Heart right ventricle (tissue), 16 donors: ENCODE measurements around the gene TFB1M. TPM values are rescaled to one million over a fixed set of nuclear protein-coding genes. Genes with fewer than 3 reads are reported as not detected.

Source experiments
- ATAC-seq, 8 donors: fragments of 200-7000 bp; cut with Tn5 transposase; one replicate each; pipeline ENCODE4 v1.9.1; 2020; ENCODE audit warnings: mild to moderate bottlenecking in 8 of 8, moderate library complexity in 8 of 8, moderate number of reproducible peaks in 1 of 8
- DNase-seq, 2 donors: peaks; one replicate each; pipeline ENCODE4 v3.0.0-alpha.2; 2020
- H3K27ac ChIP-seq, 10 donors: fragments of 200-600 bp; sonication (generic) in 2 of 10; one replicate each; pipeline versions ENCODE4 v1.5.0 to v1.8.0; 2020 to 2022; ENCODE audit warnings: mild to moderate bottlenecking in 3 of 10
- H3K27me3 ChIP-seq, 7 donors: fragments of 200-600 bp; one replicate each; pipeline ENCODE4 v1.8.0; 2021 to 2022; ENCODE audit warnings: mild to moderate bottlenecking in 2 of 7
- H3K36me3 ChIP-seq, 9 donors: fragments of 200-600 bp; sonication (generic) in 1 of 9; one replicate each; pipeline versions ENCODE4 v1.5.0 to v1.8.0; 2020 to 2022; ENCODE audit warnings: mild to moderate bottlenecking in 2 of 9
- H3K4me1 ChIP-seq, 9 donors: fragments of 200-600 bp; sonication (generic) in 1 of 9; one replicate each; pipeline versions ENCODE4 v1.5.0 to v1.8.0; 2020 to 2022; ENCODE audit warnings: mild to moderate bottlenecking in 4 of 9
- H3K4me3 ChIP-seq, 10 donors: fragments of 200-600 bp; sonication (generic) in 2 of 10; one replicate each; pipeline versions ENCODE4 v1.5.0 to v1.8.0; 2020 to 2022; ENCODE audit warnings: mild to moderate bottlenecking in 7 of 10, moderate library complexity in 2 of 10
- H3K9me3 ChIP-seq, 11 donors: fragments of 200-600 bp in 10 of 11; sonication (generic) in 2 of 11; one replicate each; pipeline versions ENCODE4 v1.5.0 to v1.8.0; 2013 to 2022; ENCODE audit warnings: mild to moderate bottlenecking in 2 of 11, control low read depth in 1 of 11, moderate library complexity in 1 of 11
- CTCF ChIP-seq, 9 donors: fragments of 200-600 bp; sonication (generic) in 2 of 9; IDR thresholded peaks; one replicate each; pipeline versions ENCODE4 v1.5.0 to v1.8.0; 2021 to 2022; ENCODE audit warnings: antibody characterized with exemption in 9 of 9, mild to moderate bottlenecking in 5 of 9, moderate library complexity in 1 of 9
- WGBS, 2 donors: extraction: QIAGEN DNeasy Blood & Tissue Kit; methylation state at CpG; one replicate each; pipeline ENCODE4 v1.1.7; 2013; ENCODE audit warnings: inconsistent platforms in 1 of 2; 5-methylcytosine and 5-hydroxymethylcytosine counted together
- intact Hi-C, 10 donors: fragments of 100-400 bp; cut with DNase I; formaldehyde crosslinking; loops; one replicate each; pipeline versions ENCODE4 v1.11.1 to v1.14.2; 2022
- polyA plus RNA-seq, 2 donors: library from polyadenylated mRNA; stranded (reverse); fragments of 200-250 nt; gene quantifications; one replicate each; pipeline ENCODE4 v1.2.3, GENCODE V29; 2013
- total RNA-seq, 10 donors: library from RNA; stranded (reverse); fragmentation: NEBNext Ultra II Directional in 3 of 10; extraction: Animal tissue kit (Norgen Biotek cat#: 25700) in 3 of 10; gene quantifications; one replicate each; pipeline versions ENCODE4 v1.2.1 to v1.2.4, GENCODE V29; 2021 to 2023
- donor health status: Arrhythmogenic right ventricular cardiomyopathy.
- donor health status: ischemic (EF 13 %, LVEDD 7.1; RV severe dilation, severe dysfunction).
- donor health status: healthy with polysubstance abuse.
- donor health status: DM: no; HTN: yes; CAD: no.
- donor health status: DM: no; HTN: no; CAD: no.
- donor health status: ischemic (EF 25% LVEDD 6.9; RV normal size, moderate dysfunction).
- donor health status: ischemic (EF 25% LVEDD 5.7; RV mildly dilated, moderate dysfunction).
- donor health status: healthy.
- donor health status: DM: yes; HTN: yes; CAD: no.
- donor health status: Ischemic cardiomyopathy.
- donor health status: ischemic (EF 35%, LVEDD 5.7; RV mildly dilated, moderate dysfunction).
- donor health status: nonischemic (EF 11% LVEDD 7.7; RV severe dilation, severe dysfunction).
- donor health status: DM: yes; HTN: yes; CAD: no.
- donor health status: PGD.
- donor health status: ischemic (EF 29% LVEDD 5.4; RV normal size, mild dysfunction).
- donor health status: nonischemic (EF 23%, LVEDD 6.1; RV moderate dilation, normal function).

Gene TFB1M
- total and polyA plus RNA-seq, 12 donors, result 9.7 to 23.1 (median 17.9) TPM

- 90 to 92% methylated on average over 3 of the region's 3 CpGs for WGBS, 2 donors
- intact Hi-C loops, result no loop called here
- no peak for TF ChIP-seq CTCF (IDR thresholded peaks at IDR 0.05)
- no peak overlapping the region for H3K4me3 ChIP-seq
- no peak overlapping the region for H3K27ac ChIP-seq
- H3K27me3 ChIP-seq, result no peaks in the 10 kb centered on the region
- peaks cover 0 to 83% (median 8%) of the 10 kb centered on the region in 9 donors for H3K36me3 ChIP-seq
- ATAC-seq, result no peak
- DNase-seq, result no peak
- peaks cover 0 to 5% (median 0%) of the 10 kb centered on the region in 9 donors for H3K4me1 ChIP-seq
- no peaks in the 10 kb centered on the region for H3K9me3 ChIP-seq
Observed at GRCh38 chr6:155297669-155298068, 16.6 kb downstream of the TFB1M start.

- no peak for ATAC-seq
- H3K4me3 ChIP-seq, result no peak overlapping the region
- no peaks in the 10 kb centered on the region for H3K9me3 ChIP-seq
- H3K27ac ChIP-seq, result no peak overlapping the region
- no peak for TF ChIP-seq CTCF (IDR thresholded peaks at IDR 0.05)
- H3K27me3 ChIP-seq, result no peaks in the 10 kb centered on the region
- intact Hi-C loops, result no loop called here
- H3K4me1 ChIP-seq, result peaks cover 0 to 7% (median 0%) of the 10 kb centered on the region in 9 donors
- WGBS, 2 donors, result 79 to 88% methylated on average over 5 of the region's 5 CpGs
- H3K36me3 ChIP-seq, result peaks cover 0 to 84% (median 8%) of the 10 kb centered on the region in 9 donors
- DNase-seq, result no peak
Observed at GRCh38 chr6:155292711-155293110, 21.6 kb downstream of the TFB1M start.

- Histone ChIP-seq H3K36me3 (peaks cover 0 to 78% (median 8%) of the 10 kb centered on the region in 9 donors), H3K9me3 (no peaks in the 10 kb centered on the region), H3K4me1 (peaks cover 0 to 7% (median 0%) of the 10 kb centered on the region in 9 donors), H3K4me3 (no peak overlapping the region), H3K27me3 (no peaks in the 10 kb centered on the region), H3K27ac (no peak overlapping the region)
- DNase-seq (no peak), ATAC-seq (no peak)
- intact Hi-C loops, result no loop called here
- WGBS, 2 donors, result 77 to 90% methylated on average over 3 of the region's 3 CpGs
- TF ChIP-seq CTCF (IDR thresholded peaks at IDR 0.05), result no peak
Observed at GRCh38 chr6:155291291-155291690, 23.0 kb downstream of the TFB1M start.

- Histone ChIP-seq H3K4me1 (peaks cover 0 to 7% (median 0%) of the 10 kb centered on the region in 9 donors), H3K27me3 (no peaks in the 10 kb centered on the region), H3K4me3 (no peak overlapping the region), H3K27ac (no peak overlapping the region), H3K36me3 (peaks cover 0 to 71% (median 4%) of the 10 kb centered on the region in 9 donors), H3K9me3 (no peaks in the 10 kb centered on the region)
- no peak for TF ChIP-seq CTCF (IDR thresholded peaks at IDR 0.05)
- ATAC-seq, result no peak
- intact Hi-C loops, result no loop called here
- DNase-seq, result no peak
- WGBS, 2 donors, result 96 to 97% methylated on average over 5 of the region's 5 CpGs
Observed at GRCh38 chr6:155290491-155290890, 23.8 kb downstream of the TFB1M start.
